KOPT-K1 (cell line): Measurements from ENCODE around the gene CRACR2A.

ENCODE experiments used
- H3K27ac ChIP-seq: fragments of 200-600 bp; sonication (generic); 2 replicates; pipeline ENCODE4 v1.5.1; 2016; ENCODE audit warnings: antibody characterized with exemption, mild to moderate bottlenecking, low read depth, low read length; ENCODE audit not compliant: poor library complexity, severe bottlenecking
- H3K36me3 ChIP-seq: fragments of 200-600 bp; sonication (generic); 2 replicates; pipeline ENCODE4 v1.5.1; 2017; ENCODE audit warnings: antibody characterized with exemption, mild to moderate bottlenecking, low read length, moderate library complexity; ENCODE audit not compliant: insufficient read depth
- H3K9me3 ChIP-seq: fragments of 200-600 bp; sonication (generic); 2 replicates; pipeline ENCODE4 v1.5.1; 2017; ENCODE audit warnings: antibody characterized with exemption, low read length, mild to moderate bottlenecking; ENCODE audit not compliant: insufficient read depth, poor library complexity, severe bottlenecking

The CRACR2A gene, protein sequence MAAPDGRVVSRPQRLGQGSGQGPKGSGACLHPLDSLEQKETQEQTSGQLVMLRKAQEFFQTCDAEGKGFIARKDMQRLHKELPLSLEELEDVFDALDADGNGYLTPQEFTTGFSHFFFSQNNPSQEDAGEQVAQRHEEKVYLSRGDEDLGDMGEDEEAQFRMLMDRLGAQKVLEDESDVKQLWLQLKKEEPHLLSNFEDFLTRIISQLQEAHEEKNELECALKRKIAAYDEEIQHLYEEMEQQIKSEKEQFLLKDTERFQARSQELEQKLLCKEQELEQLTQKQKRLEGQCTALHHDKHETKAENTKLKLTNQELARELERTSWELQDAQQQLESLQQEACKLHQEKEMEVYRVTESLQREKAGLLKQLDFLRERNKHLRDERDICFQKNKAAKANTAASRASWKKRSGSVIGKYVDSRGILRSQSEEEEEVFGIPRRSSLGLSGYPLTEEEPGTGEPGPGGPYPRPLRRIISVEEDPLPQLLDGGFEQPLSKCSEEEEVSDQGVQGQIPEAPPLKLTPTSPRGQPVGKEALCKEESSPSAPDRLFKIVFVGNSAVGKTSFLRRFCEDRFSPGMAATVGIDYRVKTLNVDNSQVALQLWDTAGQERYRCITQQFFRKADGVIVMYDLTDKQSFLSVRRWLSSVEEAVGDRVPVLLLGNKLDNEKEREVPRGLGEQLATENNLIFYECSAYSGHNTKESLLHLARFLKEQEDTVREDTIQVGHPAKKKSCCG

GRCh38 chr12:3752741-3753486, at the start of gene CRACR2A:
Gene CRACR2A, minus strand, starts transcription at chr12:3753109. Its CDS starts 56,110 bp downstream, at chr12:3696999.
- Histone ChIP-seq H3K9me3 (no peaks in the 10 kb centered on the region), H3K36me3 (peaks cover 6% of the 10 kb centered on the region; the same call in 1 of the 2 replicates), H3K27ac (peak within 1 kb of the TSS; percentile 98)

DNA sequence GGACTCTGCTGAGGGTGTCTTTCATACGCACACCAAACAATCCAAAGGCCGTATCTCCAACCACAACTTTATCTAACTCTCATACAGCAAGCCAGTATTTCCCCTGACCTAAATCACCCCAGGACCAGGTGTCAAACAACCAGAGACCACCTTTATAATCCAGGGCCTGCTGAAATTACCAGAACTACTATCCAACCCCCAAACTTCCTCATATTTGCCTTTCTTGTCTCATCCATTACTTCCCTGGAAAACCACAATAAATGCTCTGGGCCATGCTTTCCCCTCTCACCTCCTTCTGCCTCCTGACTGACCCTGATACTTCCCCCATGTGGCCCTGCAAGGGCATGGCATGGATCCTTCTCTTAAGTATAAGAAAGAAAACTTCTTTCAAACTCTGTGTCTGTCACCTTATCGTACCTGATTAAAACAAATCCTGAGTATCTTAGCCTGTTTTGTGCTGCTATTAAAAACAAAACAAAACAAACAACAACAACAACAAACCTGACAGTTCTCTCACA, 44.7 kb upstream of the CRACR2A start:
- Histone ChIP-seq H3K36me3 (no peaks in the 10 kb centered on the region), H3K27ac (no peak overlapping the region), H3K9me3 (no peaks in the 10 kb centered on the region)

DNA sequence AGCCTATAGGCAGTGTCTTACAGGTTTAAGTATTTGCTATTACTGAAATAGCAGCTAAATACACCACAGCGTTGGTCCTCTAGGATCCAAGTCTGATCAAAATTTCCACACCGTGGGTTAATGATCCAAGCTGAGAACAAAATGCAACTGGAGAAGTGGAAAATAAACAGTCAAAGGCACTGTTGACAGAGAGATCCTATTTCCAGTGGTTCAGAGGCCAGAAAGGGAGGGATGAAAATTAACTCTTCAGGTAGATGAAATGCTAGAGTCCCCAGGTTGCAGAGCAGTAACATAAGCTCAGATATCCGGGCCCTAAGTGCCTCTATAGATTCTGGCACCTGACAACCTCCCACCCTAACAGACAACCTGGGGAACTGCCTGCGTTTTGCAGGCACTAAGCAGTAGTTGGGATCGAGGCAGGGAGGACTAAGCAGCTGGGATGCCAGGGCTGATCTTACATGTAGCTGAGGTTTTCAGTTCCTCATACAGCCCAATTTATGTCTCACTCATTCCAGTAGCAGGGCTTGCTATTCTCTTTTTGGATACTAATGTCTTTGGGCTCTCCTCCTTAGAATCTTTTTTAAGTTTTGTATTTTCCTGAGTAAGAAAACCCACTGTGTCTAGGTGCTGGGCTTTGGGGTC, 42.7 kb upstream of the CRACR2A start:
- Histone ChIP-seq H3K27ac (no peak overlapping the region), H3K9me3 (no peaks in the 10 kb centered on the region), H3K36me3 (no peaks in the 10 kb centered on the region)

- Histone ChIP-seq H3K36me3 (no peaks in the 10 kb centered on the region), H3K27ac (no peak overlapping the region), H3K9me3 (no peaks in the 10 kb centered on the region)
Observed at GRCh38 chr12:3795066-3795465, 42.2 kb upstream of the CRACR2A start.

- Histone ChIP-seq H3K9me3 (no peaks in the 10 kb centered on the region), H3K27ac (no peak overlapping the region), H3K36me3 (no peaks in the 10 kb centered on the region)
Observed at GRCh38 chr12:3792623-3793288, 39.8 kb upstream of the CRACR2A start.

DNA sequence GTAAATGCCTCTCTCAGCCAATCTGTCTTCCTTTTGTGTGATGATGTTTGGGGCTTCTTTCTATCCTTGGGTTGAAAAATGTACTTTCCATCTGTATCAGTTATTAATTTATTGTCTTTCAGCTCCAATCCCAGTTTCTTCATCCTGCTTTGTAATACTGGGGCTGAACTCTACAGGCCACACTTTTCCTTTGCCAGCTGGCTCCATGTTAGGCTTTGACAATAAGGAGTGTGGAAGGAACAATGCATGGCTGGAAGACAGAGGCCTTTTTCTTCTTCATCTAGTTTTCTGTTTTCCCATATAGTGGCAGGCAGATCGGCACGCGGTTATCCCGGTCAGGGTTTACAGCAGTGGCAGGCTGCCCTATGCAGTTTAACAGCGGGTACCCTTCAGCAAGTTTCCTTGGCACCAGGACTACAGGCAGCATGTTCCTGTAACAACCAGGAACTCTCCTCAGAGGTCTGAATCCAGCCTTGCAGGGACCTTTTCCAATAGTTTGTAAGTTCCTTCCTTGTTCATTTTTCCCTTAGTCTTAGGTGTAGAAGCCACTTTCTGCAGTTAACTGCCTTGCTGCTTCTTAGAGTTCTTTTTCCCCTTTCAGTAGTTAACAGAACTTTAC, 38.5 kb upstream of the CRACR2A start:
- Histone ChIP-seq H3K36me3 (no peaks in the 10 kb centered on the region), H3K9me3 (no peaks in the 10 kb centered on the region)

GRCh38 chr12:3790642-3791041, 37.7 kb upstream of the CRACR2A start:
- H3K9me3 ChIP-seq = no peaks in the 10 kb centered on the region
- H3K36me3 ChIP-seq = no peaks in the 10 kb centered on the region
- no peak overlapping the region for H3K27ac ChIP-seq

More for the DNA sequence above, 38.5 kb upstream of the CRACR2A start:
- no peak overlapping the region for H3K27ac ChIP-seq

DNA sequence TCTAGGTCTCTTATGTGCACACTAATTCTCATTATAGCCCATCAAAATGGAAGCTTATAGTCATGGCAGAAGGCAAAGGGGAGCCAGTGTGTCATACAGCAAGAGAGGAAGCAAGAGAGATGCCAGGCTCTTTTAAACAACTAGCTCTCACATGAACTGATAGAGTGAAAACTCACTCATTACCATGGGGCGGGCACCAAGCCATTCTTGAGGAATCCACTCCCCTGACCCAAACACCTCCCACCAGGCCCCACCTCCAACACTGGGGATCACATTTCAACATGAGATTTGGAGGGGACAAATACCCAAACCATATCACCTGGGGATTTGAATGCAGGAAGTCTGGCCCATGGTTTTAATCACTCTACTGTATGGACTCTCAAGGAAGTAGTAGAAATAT, 36.9 kb upstream of the CRACR2A start:
- H3K9me3 ChIP-seq = no peaks in the 10 kb centered on the region
- H3K36me3 ChIP-seq = no peaks in the 10 kb centered on the region
- H3K27ac ChIP-seq = no peak overlapping the region

DNA sequence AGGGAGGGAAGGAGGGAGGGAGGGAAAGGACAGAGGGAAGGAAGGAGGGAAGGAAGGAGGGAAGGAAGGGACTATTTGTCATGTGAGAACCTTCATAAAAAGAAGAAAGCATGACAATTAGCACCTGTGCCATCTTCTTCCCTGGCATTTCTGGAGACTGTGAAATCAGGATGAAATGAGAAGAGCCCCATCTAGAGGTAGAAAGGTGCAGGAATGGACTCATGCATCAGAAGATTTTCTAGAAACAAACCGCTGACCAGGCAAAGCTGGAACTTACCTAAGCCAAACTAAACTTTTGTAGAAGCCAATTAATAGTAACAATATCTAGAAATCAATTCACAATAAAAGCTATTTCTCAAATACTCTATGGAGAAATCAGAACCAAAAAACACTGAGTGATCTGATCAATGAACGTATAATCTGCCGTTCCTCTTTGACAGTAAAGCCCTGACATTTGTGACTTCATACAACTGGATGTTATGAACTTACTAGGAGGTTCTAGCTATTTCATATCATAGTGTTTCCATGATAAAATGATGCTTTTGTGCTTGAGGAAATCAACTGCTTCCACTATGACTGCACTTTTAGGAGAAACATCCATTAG, 24.4 kb upstream of the CRACR2A start:
- H3K36me3 ChIP-seq = no peaks in the 10 kb centered on the region
- H3K27ac ChIP-seq = no peak overlapping the region
- no peaks in the 10 kb centered on the region for H3K9me3 ChIP-seq

DNA sequence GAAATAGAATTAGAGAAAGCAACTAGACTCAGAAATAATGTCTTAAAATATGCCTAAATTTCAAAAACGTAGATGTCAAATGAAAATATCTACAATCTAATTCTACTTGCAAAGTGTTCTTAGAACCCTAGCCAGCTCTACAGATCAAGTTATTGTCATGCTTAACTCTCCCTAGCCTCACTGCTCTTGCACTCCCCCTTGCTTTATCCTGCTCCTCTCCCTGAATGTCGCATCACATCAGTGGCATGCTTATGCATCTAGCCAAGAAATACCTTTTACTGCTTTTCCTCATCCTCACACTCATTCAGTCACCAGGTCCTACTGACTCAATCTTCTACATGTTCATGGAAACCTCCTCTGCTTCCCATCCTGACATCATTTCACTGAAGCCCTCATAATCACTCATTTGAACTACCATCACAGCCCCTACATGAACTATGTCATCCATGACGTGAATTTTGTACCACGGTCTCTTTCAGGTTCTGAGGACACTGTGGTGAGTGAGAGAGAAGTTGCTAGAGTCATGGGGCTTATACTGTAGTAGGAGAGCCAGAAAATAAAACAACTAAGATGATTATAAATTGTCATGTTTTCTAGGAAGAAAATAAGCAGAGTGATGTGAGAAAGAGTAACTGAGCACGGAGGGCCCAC, 22.6 kb upstream of the CRACR2A start:
- Histone ChIP-seq H3K9me3 (no peaks in the 10 kb centered on the region), H3K27ac (no peak overlapping the region), H3K36me3 (no peaks in the 10 kb centered on the region)

- no peaks in the 10 kb centered on the region for H3K36me3 ChIP-seq
Observed at GRCh38 chr12:3772380-3772779, 19.5 kb upstream of the CRACR2A start.

GRCh38 chr12:3771853-3772252, 18.9 kb upstream of the CRACR2A start:
- Histone ChIP-seq H3K9me3 (no peaks in the 10 kb centered on the region), H3K36me3 (no peaks in the 10 kb centered on the region), H3K27ac (no peak overlapping the region)

More at GRCh38 chr12:3772380-3772779, 19.5 kb upstream of the CRACR2A start:
- H3K9me3 ChIP-seq = no peaks in the 10 kb centered on the region
- no peak overlapping the region for H3K27ac ChIP-seq

DNA sequence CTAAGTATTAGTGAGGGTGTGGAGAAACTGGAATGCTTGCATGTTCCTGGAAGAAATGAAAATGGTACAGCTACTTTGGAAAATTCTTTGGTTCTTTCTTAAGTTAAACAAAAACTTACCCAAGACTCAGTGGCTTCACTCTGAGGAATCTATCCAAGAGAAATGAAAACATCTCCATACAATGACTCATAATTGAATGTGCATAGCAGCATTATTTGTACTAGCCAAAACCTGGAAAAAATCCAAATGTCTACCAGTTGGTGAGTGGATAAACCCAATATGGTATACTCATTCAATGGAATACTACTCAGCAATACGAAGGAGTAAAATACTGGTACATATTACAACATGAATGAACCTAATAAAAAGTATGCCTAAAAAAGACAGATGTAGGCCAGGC, 18.0 kb upstream of the CRACR2A start:
- no peaks in the 10 kb centered on the region for H3K36me3 ChIP-seq
- H3K27ac ChIP-seq = no peak overlapping the region
- H3K9me3 ChIP-seq = no peaks in the 10 kb centered on the region
